ENCODE results near the gene MEX3B.
"Not testable (repeated sequence)": the region's sequence is repeated elsewhere in the genome, so short reads cannot be mapped to it uniquely, and the experiment has no call there.

Gene MEX3B

DNA sequence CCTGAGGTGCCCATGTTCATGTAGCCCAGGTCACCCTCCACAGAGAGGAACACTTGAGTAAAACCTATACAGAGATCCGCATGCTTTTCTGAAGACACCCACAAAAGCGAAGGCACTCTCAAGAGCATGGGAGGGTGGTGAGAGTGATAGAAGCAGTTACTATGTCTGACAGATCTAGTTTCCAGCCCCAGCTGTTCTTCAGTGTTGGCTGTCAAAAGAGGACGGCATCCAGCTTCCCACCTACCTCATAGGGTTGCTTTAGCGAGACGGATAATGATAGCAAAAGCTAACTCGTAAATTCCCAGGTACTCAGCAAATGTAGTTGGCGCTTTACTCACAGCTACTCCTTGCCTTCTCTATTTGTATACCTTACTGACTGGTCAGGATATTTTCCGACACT is 3.0 kb upstream of the MEX3B start:
- DNase-seq (ENCODE audit: low read depth), result no peak

DNA sequence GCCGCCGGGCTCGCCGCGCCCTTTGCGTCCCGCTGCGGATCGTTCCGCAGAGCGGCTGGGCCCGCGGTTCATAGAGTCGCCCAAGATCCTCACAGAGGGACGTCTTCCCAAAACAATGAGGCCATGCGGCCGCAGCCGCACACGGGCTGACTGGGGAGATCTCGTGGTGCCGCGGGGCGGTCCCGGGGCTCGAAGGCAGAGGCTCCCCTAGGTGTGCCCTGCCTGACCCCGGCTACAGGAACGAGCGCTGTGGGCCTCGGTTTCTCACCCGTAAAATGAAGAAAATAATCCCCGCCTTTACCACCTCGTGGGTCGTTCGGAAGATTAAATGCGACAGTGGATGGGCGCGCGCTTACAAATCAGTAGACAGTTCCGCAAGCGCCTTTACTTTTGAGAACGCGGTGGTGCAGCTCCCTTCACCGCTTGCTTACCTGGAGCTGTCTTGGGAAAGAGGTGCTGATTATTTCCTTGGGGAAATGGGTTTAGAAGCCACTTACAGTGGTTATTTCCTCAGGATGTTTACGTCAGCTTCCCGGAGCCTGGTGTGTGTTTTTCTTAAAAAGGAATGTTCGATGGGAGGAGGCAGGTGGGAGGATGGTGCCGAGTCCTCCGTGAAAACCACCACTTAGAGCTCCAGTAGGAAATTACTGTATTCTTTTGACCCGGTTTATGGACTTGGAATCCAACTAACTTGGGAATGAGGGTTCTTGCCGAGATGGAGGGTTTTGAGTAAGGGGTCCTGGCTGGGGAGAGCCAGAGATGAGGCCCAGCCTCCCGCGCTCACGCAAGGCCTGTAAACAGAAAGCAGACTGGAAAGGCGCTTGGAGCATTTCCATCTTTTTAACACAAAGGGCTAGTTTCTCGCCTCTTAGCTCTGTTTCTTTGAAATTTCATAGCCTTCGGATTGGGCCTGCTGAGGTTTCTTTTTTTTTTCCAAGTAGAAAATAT is 1.9 kb upstream of the MEX3B start:
- DNase-seq (ENCODE audit: low read depth), result peak; percentile 42

DNA sequence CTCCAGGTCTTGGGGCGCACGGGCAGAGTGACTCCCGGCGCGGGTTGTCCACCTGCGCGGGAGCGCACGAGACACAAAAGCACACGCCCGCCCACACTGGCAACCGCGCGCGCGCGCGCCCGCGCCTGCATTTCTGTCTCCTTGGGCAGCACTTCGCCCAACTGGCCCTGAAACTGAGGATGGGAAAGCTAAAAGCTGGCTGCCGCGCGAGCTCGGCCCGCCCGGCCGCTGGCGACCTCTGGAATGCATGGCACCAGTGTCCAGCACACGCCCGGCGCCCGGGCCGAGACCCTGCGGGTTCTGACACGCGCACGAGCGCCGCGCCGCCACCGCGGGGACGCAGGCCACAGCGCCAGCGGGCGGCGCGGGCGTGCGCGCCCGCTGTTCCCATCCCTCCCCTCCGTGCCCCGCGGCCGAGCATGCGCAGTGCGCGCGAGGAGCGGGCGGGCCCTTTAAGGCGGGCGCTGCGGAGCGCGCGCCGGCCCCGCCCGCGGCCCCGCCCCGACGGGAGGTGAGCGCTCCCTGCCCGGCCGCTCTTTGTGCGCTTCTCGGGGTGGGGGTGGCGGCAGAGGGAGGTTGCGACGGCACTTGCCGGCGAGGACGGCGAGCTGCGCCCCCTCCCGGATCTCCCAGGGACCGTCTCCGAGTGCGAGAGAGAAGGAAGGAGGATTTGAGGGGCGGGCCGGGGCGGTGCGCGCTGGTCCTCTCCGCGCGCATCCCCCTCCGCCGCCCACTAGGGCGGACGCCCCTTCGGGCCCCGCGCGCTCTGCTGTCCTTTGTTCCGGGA is 1.0 kb upstream of the MEX3B start:
- peak; percentile 81 for DNase-seq (ENCODE audit: low read depth)

DNA sequence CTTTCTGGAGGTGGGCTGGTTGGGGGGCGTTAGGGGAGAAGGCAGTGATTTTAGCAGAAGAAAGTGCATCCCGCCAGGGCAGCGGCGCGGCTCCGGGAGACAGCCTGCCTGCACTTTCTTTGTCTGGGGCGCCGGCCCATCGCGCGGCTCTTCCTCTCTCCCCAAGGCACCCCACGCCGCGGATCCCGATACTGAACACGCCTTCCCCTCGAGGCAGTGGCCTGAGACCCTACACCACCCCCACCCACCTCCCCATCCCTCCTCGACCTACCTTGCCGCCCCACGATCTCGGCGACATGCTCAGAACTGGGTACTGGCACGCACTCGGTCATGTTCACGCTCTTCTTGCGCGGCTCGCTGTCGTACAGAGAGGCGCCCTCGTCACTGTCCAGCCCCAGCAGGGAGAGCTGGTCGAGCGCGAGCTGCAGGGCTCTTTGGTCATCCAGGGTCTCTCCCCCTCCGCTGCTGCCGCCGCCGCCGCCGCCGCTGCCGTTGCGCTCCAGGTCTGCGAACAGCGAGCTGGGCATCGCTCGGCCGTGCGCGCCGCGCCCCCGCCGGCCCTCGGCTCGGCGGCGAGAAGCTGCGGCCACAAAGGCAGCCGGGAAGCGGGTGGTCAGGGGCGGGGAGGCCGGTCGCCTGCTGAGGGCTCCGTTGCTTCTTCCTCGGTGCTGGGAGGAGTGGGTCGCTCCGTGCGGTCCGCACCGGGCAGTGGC is 483 bp downstream of the MEX3B start:
- peak; percentile 31 for DNase-seq (ENCODE audit: low read depth)

- peak; percentile 41 for DNase-seq (ENCODE audit: low read depth)
These were observed 1.2 kb downstream of the MEX3B start for GRCh38 chr15:82044373-82045178.

DNA sequence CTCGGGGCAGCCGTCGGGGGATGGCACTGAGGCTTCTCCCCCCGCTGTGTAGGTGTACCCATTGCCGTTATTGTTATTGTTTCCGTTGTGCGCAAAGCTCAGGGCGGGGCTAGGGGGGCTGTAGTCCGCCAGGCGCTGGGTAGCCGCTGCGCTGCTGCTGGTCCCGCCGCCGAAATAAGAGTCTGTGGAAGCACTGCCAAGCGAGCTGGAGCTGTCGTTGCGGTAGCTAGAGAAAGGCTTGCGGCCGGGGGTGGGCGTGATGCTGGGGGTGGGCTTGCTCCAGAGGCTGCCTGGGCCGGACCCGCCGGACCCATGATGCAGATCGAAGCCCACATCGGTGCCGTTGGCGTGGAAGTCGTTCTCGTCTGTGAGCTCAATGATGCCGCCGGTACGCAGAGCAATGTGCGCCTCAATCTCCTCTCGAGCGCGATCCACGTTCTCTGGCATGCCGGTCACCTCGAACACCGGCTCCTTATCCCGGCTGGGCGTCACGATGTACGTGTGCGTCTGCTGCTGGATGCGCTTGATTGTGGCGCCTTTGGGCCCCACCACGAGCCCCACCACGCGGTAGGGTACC is 1.9 kb downstream of the MEX3B start:
- DNase-seq (ENCODE audit: low read depth), result peak; percentile 14

- no peak for DNase-seq (ENCODE audit: low read depth)
These were observed 2.6 kb downstream of the MEX3B start for GRCh38 chr15:82043130-82043673.

DNA sequence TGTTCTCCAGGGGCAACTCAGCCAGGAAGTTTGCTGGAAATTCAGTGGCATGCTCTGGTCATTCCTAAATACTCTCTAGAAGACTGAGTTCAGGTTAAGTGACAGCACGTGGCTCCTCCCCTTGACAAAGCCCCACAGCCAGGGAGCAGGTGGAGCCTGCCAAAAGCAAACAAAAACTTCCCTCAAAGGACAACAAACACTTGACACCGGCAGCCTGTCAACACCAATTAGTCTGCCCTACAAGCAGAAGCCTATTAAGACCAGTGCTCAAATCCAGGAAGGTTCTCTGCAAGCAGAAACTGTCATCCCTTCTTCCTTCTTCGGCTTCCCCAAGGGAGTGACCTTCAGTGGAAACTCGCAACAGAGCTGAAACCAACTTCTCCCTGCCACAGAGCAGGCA is 5.0 kb downstream of the MEX3B start:
- DNase-seq (ENCODE audit: low read depth), result no peak

DNA sequence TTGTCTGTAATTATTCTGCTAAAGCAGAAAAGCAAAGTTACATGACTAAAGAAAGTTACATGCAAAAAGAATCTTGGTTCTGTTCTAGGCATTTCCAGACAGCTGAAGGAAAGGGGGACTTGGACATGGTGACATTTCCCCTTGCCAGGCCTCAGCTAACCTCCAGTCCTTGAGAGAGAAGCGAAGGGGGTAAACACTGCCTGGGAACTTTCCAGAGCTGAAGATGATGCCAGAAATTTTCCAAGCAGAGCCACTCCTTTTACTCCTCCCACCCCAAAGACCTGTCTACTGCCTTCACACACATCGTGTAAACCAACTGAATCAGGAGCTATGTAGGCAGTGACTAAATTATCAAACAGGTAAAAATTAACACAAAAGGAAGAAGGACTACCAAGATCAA is 5.4 kb downstream of the MEX3B start:
- no peak for DNase-seq (ENCODE audit: low read depth)

GRCh38 chr15:82039871-82040270 is 5.9 kb downstream of the MEX3B start:
- no peak for DNase-seq (ENCODE audit: low read depth)

DNA sequence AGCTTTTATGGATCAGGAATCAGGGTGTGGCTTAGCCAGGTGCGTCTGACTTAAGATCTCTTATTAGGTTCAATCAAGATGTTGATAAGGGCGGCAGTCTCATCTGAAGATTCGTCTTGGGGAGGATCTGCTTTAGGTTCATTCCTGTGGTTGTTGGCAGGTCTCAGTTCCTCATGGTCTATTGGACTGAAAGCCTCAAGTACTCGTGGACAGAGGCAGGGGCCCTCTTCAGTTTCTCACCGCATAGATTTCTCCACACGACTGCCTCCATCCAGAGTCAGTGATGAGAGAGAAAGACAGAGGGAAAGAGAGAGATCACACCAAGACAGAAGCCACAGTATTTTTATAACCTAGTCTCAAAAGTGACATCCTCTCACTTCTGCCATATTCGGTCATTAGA is 9.4 kb downstream of the MEX3B start:
- DNase-seq (ENCODE audit: low read depth), result no peak

DNA sequence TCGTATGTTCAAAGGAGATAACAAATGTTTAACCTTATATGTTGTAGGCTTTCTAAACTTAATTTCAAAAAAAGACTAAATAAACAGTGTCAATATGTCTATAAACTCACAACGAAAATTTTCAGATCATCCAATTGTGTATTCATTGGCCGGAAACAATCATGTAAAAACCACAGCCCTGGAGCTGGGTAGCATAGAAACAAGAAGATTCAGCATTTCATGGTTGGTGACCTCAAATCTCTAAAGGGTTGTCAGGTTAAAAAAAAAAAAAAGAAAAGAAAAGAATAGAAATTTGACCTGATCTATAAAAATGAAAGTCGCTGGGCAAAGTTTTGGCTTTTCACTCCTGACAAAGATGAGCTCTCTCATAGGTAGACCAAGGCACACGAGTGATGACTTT is 13.9 kb downstream of the MEX3B start:
- DNase-seq (ENCODE audit: low read depth), result no peak

DNA sequence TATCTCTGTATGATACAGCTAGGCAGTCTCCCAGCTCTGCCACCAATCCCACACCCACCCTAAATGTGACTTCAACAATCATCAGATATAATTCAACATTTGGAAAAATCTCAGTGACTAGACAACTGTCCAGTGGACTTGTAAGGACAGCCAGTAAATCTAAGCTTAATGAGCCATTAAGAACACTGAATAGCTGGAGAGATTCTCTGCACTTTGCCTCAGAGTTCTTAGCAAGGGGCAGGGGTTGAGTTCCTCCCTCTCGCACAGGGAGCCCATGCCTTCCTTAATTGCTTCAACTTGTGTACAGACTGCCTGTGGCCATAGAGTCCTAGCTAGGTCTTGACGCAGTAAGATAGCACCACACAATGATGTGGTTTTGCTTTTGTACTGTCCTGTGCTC is 15.6 kb downstream of the MEX3B start:
- no peak for DNase-seq (ENCODE audit: low read depth)

DNA sequence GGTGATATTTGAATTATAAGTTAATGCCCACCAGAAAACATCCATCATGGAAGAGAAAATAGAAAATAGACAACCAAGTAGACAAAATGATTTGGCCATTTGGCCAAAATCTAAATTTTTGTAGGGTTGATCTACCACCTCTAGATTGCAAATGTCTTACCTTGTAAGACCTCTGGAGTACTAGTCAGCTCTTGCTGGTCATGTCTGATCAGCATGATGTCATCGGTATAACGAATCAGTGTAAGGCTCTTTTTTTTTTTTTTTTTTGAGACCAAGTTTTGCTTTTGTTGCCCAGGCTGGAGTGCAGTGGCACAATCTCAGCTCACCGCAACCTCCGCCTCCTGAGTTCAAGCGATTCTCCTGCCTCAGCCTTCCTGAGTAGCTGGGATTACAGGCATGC is 17.7 kb downstream of the MEX3B start:
- DNase-seq (ENCODE audit: low read depth), result not testable (repeated sequence)

GRCh38 chr15:82021992-82022391 is 23.8 kb downstream of the MEX3B start:
- DNase-seq (ENCODE audit: low read depth), result peak; percentile 7

DNA sequence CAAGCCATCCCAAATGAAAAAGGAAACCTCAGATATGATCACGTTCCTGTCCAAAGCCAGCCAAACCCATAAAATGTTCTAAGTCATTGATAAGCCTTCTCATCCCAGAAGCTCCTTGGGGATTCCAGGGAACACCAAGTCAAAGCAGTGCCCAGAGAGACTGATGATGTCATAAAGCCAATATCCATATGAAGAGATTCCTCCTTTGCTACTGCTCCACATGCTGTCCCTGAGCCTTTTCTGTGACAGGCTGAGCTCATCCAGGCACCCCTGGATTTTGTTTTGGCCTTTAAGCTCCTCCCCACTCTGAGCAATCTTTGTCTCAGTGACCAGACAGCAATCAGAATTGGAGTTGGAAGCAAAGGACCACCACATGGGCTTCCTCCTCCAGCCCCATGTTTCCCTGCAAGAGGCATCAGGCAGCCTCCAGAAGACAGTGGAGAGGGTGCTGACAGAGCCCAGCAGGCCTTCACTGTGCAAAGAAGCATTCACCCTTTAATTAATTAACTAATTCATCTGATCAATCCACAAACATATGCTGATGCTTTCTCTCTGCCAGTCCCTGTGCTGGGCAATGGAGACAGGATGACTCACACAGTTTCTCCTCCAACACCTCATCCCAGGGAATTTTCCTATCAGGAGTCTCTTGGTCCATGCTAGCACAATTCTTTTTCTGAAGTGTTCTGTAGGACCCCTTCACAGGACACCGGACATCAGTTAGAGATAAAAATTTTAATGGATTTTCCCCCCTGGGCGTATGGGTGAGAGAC is 25.0 kb downstream of the MEX3B start:
- DNase-seq (ENCODE audit: low read depth), result no peak

DNA sequence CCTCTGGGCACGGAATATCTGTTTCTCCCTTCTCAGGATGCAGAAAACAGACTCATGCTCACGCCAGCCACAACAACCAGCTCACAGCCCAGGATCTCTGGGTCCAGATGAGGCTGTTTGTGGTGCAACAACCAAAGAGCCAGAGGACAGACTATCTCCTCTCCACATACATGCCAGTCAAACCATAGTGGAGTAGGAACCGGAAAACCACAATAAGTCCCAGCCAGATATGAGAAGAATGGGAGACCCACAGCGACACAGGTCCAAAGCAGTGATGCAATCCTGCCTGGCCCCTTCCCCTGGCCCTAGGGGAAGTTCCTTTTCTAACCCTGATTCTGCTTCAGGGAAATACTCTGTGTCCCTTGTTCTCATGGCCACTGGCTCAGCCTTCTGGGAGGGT is 27.6 kb downstream of the MEX3B start:
- DNase-seq (ENCODE audit: low read depth), result no peak

GRCh38 chr15:82017656-82018055 is 28.2 kb downstream of the MEX3B start:
- DNase-seq (ENCODE audit: low read depth), result no peak

DNA sequence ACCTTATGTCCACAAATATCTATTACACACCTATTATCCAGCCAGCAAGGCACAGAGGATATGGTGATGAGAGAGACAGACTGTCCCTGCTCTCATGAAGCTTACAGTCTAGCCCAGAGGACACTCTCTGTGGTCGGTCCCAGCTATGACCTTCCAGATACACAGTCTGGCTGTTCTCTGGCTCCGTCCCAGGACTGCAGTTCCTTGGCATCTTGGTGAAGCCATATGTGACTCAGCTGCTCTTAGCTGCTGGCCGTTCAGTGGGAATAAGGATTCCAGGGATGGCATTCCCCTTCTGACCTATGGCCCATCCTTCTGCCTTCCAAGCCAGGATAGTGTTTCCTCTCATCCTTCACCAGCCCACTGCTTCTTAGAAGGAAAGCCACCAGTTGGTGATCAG is 30.8 kb downstream of the MEX3B start:
- no peak for DNase-seq (ENCODE audit: low read depth)

- DNase-seq (ENCODE audit: low read depth), result no peak
These were observed 32.9 kb downstream of the MEX3B start for GRCh38 chr15:82012908-82013307.
